NOMO-1 (cell line): ENCODE measurements around the gene CLPTM1L.

Experiments
- DNase-seq, 2 experiments: peaks; one replicate each; lab custom pipeline; 2025; ENCODE audit not compliant: unreplicated experiment in 2 of 2; lab: John Stamatoyannopoulos, UW

The CLPTM1L gene

GRCh38 chr5:1317921-1318565 lies 26.9 kb downstream of the CLPTM1L start:
- DNase-seq: no peak

- DNase-seq: no peak
These were observed 28.1 kb downstream of the CLPTM1L start for GRCh38 chr5:1316588-1317340.

- DNase-seq: no peak
These were observed 29.0 kb downstream of the CLPTM1L start for GRCh38 chr5:1315709-1316587.

DNA sequence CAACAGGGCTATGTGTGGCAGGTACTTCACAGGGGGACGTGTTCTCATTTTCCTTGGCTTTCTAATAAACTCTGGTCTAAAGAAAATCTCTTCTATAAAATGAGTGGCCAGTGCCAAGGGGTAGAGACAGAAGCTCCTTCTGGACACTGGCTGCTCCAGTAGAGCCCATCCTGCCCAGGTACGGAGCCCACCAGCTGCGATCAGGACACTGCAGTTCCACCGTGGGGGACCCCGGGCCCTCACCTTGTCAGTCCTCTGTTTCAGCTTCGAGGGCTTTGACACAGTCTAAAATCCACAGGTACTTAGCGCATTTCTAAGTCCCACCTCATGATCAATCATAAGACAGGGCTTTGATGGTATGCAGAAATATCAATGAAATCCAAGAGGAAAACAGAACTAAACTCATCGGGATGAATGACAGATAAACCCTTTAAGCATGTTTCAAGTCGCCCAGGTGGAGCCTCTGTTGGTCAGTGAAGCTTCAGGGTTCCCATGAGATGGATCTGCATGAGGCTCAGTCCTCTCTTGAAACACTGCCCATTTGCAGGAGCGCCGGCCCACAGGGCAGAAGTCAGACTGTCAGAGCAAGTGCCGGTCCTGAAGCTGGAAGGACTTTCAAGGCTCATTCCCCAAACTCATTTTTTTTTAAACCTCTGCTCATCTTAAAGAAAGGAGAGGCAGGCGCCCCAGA lies 29.7 kb downstream of the CLPTM1L start:
- no peak for DNase-seq

GRCh38 chr5:1314564-1314982 lies 30.3 kb downstream of the CLPTM1L start:
- no peak for DNase-seq

- peak; percentile 97 to 99 for DNase-seq
These were observed 31.7 kb downstream of the CLPTM1L start for GRCh38 chr5:1312993-1313833.

DNA sequence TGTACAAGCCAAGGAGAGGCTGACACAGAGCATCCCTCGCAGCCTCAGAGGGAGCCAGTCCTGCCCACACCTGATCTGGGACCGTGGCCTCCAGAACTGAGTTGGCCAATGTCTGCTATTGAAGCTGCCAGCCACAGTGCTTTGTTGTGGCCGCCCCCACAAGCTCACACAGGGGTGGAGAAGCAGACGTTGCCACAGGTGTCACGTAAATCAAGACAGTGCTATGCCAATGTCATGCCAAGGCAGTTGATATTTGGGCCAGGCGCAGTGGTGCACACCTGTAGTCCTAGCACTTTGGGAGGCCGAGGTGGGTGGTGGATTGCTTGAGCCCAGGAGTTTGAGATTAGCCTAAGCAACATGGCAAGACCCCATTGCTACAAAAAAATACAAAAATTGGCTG lies 32.7 kb downstream of the CLPTM1L start:
- no peak for DNase-seq

- DNase-seq: no peak
These were observed 33.4 kb downstream of the CLPTM1L start for GRCh38 chr5:1311439-1312055.

DNA sequence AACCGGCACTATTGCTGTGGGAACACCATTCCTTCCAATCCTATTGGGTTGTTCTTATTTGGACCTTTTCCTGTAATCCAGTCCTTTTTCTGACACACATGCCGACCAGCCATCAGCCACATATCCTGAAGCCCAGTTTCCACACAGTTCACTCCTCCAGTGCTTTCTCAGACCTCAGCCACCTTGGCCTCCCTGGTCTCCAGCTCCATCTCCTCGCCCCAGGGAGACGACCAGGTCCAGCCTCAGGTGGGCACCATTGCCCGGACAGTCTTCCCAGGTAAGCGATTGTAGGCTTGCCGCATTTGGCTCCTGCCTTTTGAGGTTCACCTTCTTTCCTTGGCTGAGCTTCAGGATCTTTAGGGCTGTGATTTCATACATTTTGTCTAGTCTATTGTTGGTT lies 34.8 kb downstream of the CLPTM1L start:
- DNase-seq: no peak

- peak; percentile 69 to 80 for DNase-seq
These were observed 40.9 kb downstream of the CLPTM1L start for GRCh38 chr5:1304033-1304432.

GRCh38 chr5:1302258-1302657 lies 42.6 kb downstream of the CLPTM1L start:
- DNase-seq: no peak

GRCh38 chr5:1300581-1301083 lies 44.3 kb downstream of the CLPTM1L start:
- no peak for DNase-seq

DNA sequence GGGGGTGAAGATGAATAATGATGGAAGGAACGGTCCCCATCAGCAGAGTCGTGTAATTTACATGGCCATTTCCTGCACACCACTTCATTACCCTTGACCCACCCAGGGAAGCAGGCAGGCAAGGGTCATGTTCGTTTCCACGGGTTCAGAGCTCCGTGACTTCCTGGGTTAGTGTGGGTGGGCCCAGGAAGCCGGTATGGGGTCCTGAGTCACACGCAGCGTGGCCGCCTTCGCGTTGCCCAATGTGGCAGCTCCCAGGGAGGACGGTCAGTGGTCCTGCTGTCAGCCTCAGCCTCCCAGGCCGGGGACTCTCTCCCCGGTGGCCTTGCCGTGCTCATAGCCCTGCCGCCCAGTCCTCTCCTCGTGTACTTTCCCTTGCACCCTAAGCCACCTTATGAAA lies 44.9 kb downstream of the CLPTM1L start:
- no peak for DNase-seq

DNA sequence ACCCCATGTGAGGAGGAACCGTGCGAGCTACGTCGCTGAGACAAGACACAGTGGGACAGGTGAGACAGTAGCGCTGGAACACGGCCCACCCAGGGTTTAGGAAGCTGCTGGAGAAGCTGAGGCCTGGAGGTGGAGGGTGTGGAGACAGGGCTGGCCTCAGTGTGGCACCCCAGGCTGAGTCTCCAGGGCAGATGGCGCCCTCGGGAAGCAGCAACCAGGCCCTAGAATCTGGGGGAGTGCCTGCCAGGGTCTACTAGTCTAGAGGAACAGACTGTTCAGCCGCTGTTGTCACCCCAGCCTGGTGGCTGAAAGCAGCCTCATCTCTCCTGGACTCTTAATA lies 45.4 kb downstream of the CLPTM1L start:
- no peak for DNase-seq

- DNase-seq: no peak
These were observed 46.0 kb downstream of the CLPTM1L start for GRCh38 chr5:1298723-1299510.

DNA sequence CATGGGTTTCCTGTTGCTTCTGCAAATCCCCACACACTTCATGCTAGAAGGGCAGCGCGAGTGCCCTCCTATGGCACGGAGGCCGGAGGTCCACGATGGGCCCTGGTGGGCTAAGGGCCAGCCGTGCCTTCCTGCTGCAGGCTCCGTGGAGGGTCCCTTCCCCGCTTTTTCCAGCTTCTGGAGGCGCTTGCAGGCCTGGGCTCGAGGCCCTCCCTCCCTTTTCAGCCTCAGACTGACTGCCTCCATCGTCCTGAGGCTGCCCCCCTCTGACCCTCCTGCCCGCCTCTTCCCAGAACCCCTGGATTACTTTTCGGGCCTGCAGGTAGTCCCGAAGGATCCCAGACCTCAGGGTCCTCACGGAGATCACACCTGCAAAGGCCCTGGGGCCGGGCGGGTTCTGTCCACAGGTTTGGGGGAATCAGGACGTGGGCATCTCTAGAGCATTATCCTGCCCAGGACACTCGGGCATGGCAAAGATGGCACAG lies 46.8 kb downstream of the CLPTM1L start:
- DNase-seq: no peak

GRCh38 chr5:1297243-1297642 lies 47.7 kb downstream of the CLPTM1L start:
- DNase-seq: no peak

GRCh38 chr5:1295650-1296037 lies 49.3 kb downstream of the CLPTM1L start:
- no peak for DNase-seq
